H1 (cell line): ENCODE results near the gene SCGB3A1. TPM values are rescaled to one million over a fixed set of nuclear protein-coding genes. Genes with fewer than 3 reads are reported as not detected.
A peak's percentile ranks its signal among the peaks of the same experiment; 100 is the strongest.

Experiments used
- RAD21 ChIP-seq, 2 experiments: IDR thresholded peaks in 1 of 2; conservative IDR thresholded peaks in 1 of 2; 2 replicates each; pipeline ENCODE4 v1.6.1; 2011; ENCODE audit warnings: low read depth in 2 of 2, low read length in 2 of 2, improper control_type of control experiment in 1 of 2, inconsistent platforms in 1 of 2, mild to moderate bottlenecking in 1 of 2, moderate library complexity in 1 of 2
- polyA plus RNA-seq, 7 experiments: library from polyadenylated mRNA; depleted of rRNA in 3 of 7; stranded (reverse) in 5 of 7; unstranded in 2 of 7; fragments of >200 nt in 5 of 7; fragments of 200-250 nt in 2 of 7; gene quantifications; 1 replicate in 5 of 7; 2 replicates in 1 of 7; 4 replicates in 1 of 7; pipeline versions ENCODE4 v1.2.1 to v1.2.3, GENCODE V29; 2011 to 2013; ENCODE audit warnings: missing spikeins in 2 of 7, mixed read lengths in 2 of 7
- total RNA-seq: library from RNA; stranded (reverse); fragmentation: NEBNext Ultra II Directional; extraction: Animal tissue kit (Norgen Biotek cat#: 25700); gene quantifications from 2 replicates; pipeline ENCODE4 v1.2.1, GENCODE V29; 2021

SCGB3A1 gene
- total and polyA plus RNA-seq, 2 of the 8 experiments (the other 6 are each of a cell fraction or from before 2014, with no cell fraction given) = 0.20 TPM; not detected in 1

DNA sequence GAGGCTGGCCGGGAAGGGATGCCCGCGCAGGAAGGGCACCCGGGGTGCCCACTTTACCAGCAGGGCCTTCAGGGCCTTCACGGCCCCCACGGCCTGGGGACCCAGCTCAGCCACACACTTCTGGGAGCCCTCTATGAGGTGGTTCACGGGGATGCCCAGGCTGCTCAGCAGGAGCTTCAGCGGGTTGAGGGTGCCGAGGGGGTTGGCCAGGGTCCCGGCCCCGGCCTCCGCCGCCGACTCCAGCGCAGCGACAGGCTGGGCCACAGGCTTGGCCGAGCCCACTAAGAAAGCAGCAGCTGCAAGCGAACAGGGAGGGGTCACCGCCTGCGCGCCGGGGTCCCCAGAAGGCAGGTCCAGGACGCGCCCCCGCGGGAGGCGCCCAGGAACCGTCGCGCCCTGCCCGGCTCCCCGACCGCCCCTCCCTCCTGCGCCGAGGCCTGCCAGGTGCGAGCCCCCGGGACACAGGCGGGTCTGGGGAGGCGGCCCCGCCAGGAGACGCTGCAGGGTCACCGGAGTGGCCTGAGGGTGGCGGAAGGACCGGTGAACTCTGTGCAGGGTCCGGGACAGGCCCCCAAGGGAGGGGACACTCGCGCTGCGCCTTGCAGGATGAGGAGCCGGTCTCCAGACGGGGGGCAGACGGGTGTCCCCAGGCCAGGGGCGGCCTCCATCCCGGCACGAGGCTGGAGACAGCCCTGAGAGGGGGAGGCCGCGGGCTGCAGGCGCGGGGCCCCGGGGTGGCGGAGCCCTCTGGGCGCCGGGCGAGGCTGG is 572 bp downstream of the SCGB3A1 start (continued):
- TF ChIP-seq RAD21 (IDR thresholded peaks at IDR 0.05 in 1 of 2, conservative IDR thresholded peaks at IDR 0.05 in 1 of 2; ENCODE audit: low read depth in 2 of 2, low read length in 2 of 2) = peak in 1 of 2 experiments; percentile 38; a peak in 3 of 4 replicates
- TF ChIP-seq, all 59 proteins: peak for 6
